Subcutaneous abdominal adipose tissue (tissue), 5 donors: ENCODE results near the gene SLC6A8.

Experiments
- H3K27ac ChIP-seq: one replicate; pipeline ENCODE4 v1.7.0; 2013; ENCODE audit warnings: low read depth, mild to moderate bottlenecking, inconsistent platforms, low read length, moderate library complexity
- H3K27me3 ChIP-seq, 5 donors: one replicate each; pipeline ENCODE4 v1.7.0; 2013; ENCODE audit warnings: low read length in 5 of 5, inconsistent platforms in 1 of 5; ENCODE audit not compliant: control insufficient read depth in 5 of 5, insufficient read depth in 4 of 5
- H3K36me3 ChIP-seq, 5 donors: one replicate each; pipeline ENCODE4 v1.7.0; 2013; ENCODE audit warnings: low read length in 5 of 5; ENCODE audit not compliant: control insufficient read depth in 5 of 5, insufficient read depth in 5 of 5
- H3K4me1 ChIP-seq, 5 donors: one replicate each; pipeline ENCODE4 v1.7.0; 2013; ENCODE audit warnings: low read length in 5 of 5, mild to moderate bottlenecking in 3 of 5, moderate library complexity in 1 of 5; ENCODE audit not compliant: control insufficient read depth in 5 of 5, insufficient read depth in 5 of 5
- H3K4me3 ChIP-seq, 5 donors: one replicate each; pipeline ENCODE4 v1.7.0; 2013; ENCODE audit warnings: low read length in 5 of 5, low read depth in 1 of 5
- H3K9ac ChIP-seq, 5 donors: one replicate each; pipeline ENCODE4 v1.7.0; 2013; ENCODE audit warnings: low read length in 5 of 5, mild to moderate bottlenecking in 4 of 5, moderate library complexity in 3 of 5
- H3K9me3 ChIP-seq, 5 donors: one replicate each; pipeline ENCODE4 v1.7.0; 2013; ENCODE audit warnings: low read length in 5 of 5; ENCODE audit not compliant: control insufficient read depth in 5 of 5
- donor health status: healthy.
- donor health status: healthy.
- donor health status: healthy.
- donor health status: healthy.
- donor health status: healthy.

The SLC6A8 gene

GRCh38 chrX:153723351-153724251 lies 35.9 kb downstream of the SLC6A8 start:
- peaks cover 16 to 57% (median 49%) of the 10 kb centered on the region in 5 donors for H3K4me1 ChIP-seq
- H3K27ac ChIP-seq: peak overlapping the region; percentile 88
- H3K27me3 ChIP-seq: peaks cover 0 to 23% (median 2%) of the 10 kb centered on the region in 5 donors
- peaks cover 0 to 23% (median 20%) of the 10 kb centered on the region in 5 donors for H3K36me3 ChIP-seq
- H3K9me3 ChIP-seq: peaks cover 0 to 3% (median 0%) of the 10 kb centered on the region in 5 donors
- peak overlapping the region; percentile 65 to 71 (median 70) for H3K4me3 ChIP-seq
- H3K9ac ChIP-seq: peak overlapping the region; percentile 65 to 86 (median 80)

DNA sequence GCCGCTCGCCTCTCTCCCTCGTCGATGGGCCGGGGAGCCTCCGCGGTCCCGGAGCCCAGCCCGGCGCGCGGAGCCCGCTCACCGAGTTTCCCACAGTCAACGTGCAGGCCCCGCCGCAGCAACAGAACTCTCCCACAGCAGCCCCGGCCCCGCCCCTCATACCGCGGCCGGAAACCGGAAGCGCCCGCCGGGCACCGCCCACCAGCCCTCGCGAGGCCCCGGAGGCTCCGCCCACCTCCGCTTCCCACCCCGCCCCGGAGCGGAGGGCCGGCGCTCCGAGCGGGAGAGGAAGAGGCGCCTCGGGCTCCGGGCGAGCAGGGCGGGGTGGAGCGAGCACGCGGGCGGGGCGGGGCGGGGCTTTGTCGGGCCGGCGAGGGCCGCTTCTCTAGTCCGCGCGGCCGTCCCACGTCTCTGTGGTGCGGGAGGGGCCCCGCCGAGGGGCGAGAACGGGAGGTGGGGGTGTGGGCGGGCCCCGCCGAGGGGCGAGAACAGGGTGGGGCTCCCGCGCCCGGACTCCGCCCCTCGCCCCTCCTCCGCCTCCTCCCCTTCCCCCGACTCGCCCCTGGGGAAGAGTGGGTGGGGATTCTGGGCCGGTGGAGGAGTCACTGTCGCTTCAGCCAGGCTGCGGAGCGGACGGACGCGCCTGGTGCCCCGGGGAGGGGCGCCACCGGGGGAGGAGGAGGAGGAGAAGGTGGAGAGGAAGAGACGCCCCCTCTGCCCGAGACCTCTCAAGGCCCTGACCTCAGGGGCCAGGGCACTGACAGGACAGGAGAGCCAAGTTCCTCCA lies 36.7 kb downstream of the SLC6A8 start, which contains the start of the genes ABCD1 and BCAP31:
Gene ABCD1 (plus strand): TSS at position 605 of the 787 bp plus-strand sequence. CDS start 411 bp downstream, outside the sequence.
Gene BCAP31 (minus strand): TSS at position 136 of the 787 bp plus-strand sequence. CDS start 1,143 bp downstream, outside the sequence.
- Histone ChIP-seq H3K27me3 (peaks cover 0 to 19% (median 0%) of the 10 kb centered on the region in 5 donors), H3K4me3 (peak within 1 kb of the TSS; percentile 65 to 71 (median 70)), H3K9ac (peak within 1 kb of the TSS; percentile 65 to 86 (median 80)), H3K4me1 (peaks cover 16 to 60% (median 51%) of the 10 kb centered on the region in 5 donors), H3K9me3 (peaks cover 0 to 3% (median 0%) of the 10 kb centered on the region in 5 donors), H3K27ac (peak within 1 kb of the TSS; percentile 88), H3K36me3 (peaks cover 0 to 19% (median 14%) of the 10 kb centered on the region in 5 donors)

DNA sequence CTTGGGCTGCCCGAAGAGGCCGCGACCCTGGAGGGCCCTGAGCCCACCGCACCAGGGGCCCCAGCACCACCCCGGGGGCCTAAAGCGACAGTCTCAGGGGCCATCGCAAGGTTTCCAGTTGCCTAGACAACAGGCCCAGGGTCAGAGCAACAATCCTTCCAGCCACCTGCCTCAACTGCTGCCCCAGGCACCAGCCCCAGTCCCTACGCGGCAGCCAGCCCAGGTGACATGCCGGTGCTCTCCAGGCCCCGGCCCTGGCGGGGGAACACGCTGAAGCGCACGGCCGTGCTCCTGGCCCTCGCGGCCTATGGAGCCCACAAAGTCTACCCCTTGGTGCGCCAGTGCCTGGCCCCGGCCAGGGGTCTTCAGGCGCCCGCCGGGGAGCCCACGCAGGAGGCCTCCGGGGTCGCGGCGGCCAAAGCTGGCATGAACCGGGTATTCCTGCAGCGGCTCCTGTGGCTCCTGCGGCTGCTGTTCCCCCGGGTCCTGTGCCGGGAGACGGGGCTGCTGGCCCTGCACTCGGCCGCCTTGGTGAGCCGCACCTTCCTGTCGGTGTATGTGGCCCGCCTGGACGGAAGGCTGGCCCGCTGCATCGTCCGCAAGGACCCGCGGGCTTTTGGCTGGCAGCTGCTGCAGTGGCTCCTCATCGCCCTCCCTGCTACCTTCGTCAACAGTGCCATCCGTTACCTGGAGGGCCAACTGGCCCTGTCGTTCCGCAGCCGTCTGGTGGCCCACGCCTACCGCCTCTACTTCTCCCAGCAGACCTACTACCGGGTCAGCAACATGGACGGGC lies 37.5 kb downstream of the SLC6A8 start:
- Histone ChIP-seq H3K27ac (peak overlapping the region; percentile 80), H3K36me3 (peaks cover 0 to 14% (median 9%) of the 10 kb centered on the region in 5 donors), H3K4me1 (peaks cover 16 to 60% (median 51%) of the 10 kb centered on the region in 5 donors), H3K4me3 (peak overlapping the region in 4 of 5 donors; percentile 51 to 65 (median 56)), H3K9ac (peak overlapping the region in 4 of 5 donors; percentile 55 to 71 (median 58)), H3K27me3 (peaks cover 0 to 21% (median 0%) of the 10 kb centered on the region in 5 donors), H3K9me3 (peaks cover 0 to 3% (median 0%) of the 10 kb centered on the region in 5 donors)

DNA sequence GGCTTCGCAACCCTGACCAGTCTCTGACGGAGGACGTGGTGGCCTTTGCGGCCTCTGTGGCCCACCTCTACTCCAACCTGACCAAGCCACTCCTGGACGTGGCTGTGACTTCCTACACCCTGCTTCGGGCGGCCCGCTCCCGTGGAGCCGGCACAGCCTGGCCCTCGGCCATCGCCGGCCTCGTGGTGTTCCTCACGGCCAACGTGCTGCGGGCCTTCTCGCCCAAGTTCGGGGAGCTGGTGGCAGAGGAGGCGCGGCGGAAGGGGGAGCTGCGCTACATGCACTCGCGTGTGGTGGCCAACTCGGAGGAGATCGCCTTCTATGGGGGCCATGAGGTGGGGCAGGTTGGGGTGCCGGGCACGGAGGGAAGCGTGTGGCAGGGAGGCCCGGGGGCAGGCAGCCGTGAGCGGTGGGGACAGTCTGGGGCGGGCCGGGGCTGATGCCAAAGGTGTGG lies 38.1 kb downstream of the SLC6A8 start:
- Histone ChIP-seq H3K36me3 (peaks cover 0 to 8% (median 4%) of the 10 kb centered on the region in 5 donors), H3K27ac (peak overlapping the region; percentile 80), H3K27me3 (peaks cover 0 to 17% (median 0%) of the 10 kb centered on the region in 5 donors), H3K4me3 (peak overlapping the region in 4 of 5 donors; percentile 17 to 65 (median 54)), H3K9ac (peak overlapping the region in 2 of 5 donors; percentile 14 to 30), H3K9me3 (peaks cover 0 to 5% (median 0%) of the 10 kb centered on the region in 5 donors), H3K4me1 (peaks cover 16 to 60% (median 51%) of the 10 kb centered on the region in 5 donors)

- Histone ChIP-seq H3K27ac (peak overlapping the region; percentile 80), H3K36me3 (peaks cover 0 to 6% (median 4%) of the 10 kb centered on the region in 5 donors), H3K27me3 (peaks cover 0 to 17% (median 0%) of the 10 kb centered on the region in 5 donors), H3K9me3 (peaks cover 0 to 6% (median 2%) of the 10 kb centered on the region in 5 donors), H3K9ac (peak overlapping the region in 2 of 5 donors; percentile 12 to 14), H3K4me1 (peaks cover 16 to 60% (median 51%) of the 10 kb centered on the region in 5 donors), H3K4me3 (peak overlapping the region in 3 of 5 donors; percentile 16 to 50 (median 37))
These were observed 38.8 kb downstream of the SLC6A8 start for GRCh38 chrX:153726286-153727122.

DNA sequence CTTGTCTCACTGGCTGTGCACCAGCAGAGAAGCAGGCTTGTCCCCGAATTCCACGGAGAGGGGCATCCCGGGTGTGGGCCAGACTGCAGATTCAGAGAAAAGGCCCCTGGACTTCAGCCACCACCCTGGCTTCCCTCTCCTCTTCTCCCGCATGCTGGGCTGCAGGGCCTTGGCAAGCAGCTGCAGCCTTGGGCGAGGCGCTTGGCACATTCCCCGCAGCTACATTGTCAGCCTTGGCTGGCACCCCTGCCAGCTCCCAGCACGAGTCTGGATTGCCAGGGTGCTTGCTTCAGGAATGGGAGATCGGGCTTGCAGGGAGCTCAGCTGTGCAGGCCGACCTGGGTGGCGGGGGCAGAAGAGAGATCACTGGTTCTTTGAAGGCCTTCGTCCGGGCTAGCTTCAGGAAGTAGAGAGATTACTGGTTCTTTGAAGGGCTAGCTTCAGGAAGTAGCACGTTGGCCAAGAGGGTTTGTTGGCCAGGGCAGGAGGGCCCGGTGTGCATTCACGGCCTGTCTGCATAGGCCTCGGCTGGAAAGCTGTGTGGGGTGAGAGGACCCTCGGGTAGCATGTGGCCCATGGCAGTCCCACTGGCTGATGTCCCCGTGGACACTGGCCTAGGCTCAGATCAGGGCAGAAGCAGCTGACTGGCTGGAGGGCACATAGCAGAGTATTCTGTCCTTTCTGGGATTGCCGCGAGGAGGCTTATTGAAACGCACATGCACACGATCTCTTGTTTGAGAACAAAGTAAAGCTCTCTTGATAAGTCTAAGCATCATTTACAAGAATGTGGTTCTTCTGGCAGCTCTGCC lies 39.6 kb downstream of the SLC6A8 start:
- Histone ChIP-seq H3K27ac (peak overlapping the region; percentile 80), H3K36me3 (peaks cover 0 to 6% (median 4%) of the 10 kb centered on the region in 5 donors), H3K9ac (peak overlapping the region in 1 of 5 donors; percentile 12), H3K4me3 (peak overlapping the region in 3 of 5 donors; percentile 16 to 50 (median 37)), H3K27me3 (peaks cover 0 to 14% (median 0%) of the 10 kb centered on the region in 5 donors), H3K4me1 (peaks cover 16 to 55% (median 51%) of the 10 kb centered on the region in 5 donors), H3K9me3 (peaks cover 4 to 13% (median 10%) of the 10 kb centered on the region in 5 donors)

GRCh38 chrX:153728095-153728494 lies 40.4 kb downstream of the SLC6A8 start:
- H3K4me1 ChIP-seq: peaks cover 10 to 47% (median 44%) of the 10 kb centered on the region in 5 donors
- H3K4me3 ChIP-seq: no peak overlapping the region
- no peak overlapping the region for H3K27ac ChIP-seq
- peaks cover 0 to 9% (median 0%) of the 10 kb centered on the region in 5 donors for H3K27me3 ChIP-seq
- peaks cover 0 to 6% (median 4%) of the 10 kb centered on the region in 5 donors for H3K36me3 ChIP-seq
- peak overlapping the region in 1 of 5 donors; percentile 12 for H3K9ac ChIP-seq
- H3K9me3 ChIP-seq: peaks cover 4 to 13% (median 10%) of the 10 kb centered on the region in 5 donors
